WERI-Rb-1 (cell line): ENCODE measurements around the gene IGSF9.

Source experiments
- DNase-seq: peaks from one replicate; pipeline ENCODE4 v3.0.0-alpha.2; 2020
- H3K27ac ChIP-seq: fragments of 250-450 bp; sonication (Bioruptor Pico); 2 replicates; pipeline ENCODE4 v1.5.1; 2020; ENCODE audit warnings: mild to moderate bottlenecking, moderate library complexity
- H3K27me3 ChIP-seq: fragments of 250-450 bp; sonication (Bioruptor Pico); 2 replicates; pipeline ENCODE4 v1.5.1; 2021; ENCODE audit warnings: mild to moderate bottlenecking, low read depth, moderate library complexity; ENCODE audit not compliant: insufficient read depth, severe bottlenecking
- H3K36me3 ChIP-seq: fragments of 250-450 bp; sonication (Bioruptor Pico); 2 replicates; pipeline ENCODE4 v1.5.1; 2020; ENCODE audit warnings: mild to moderate bottlenecking, moderate library complexity
- H3K4me3 ChIP-seq: 2 replicates; pipeline ENCODE4 v1.5.1; 2011; ENCODE audit warnings: low read depth, mild to moderate bottlenecking, control low read depth, low read length
- H3K9me3 ChIP-seq: fragments of 250-450 bp; sonication (Bioruptor Pico); 2 replicates; pipeline ENCODE4 v1.5.1; 2021; ENCODE audit warnings: mild to moderate bottlenecking, moderate library complexity; ENCODE audit not compliant: severe bottlenecking
- TF ChIP-seq, protein P1 (sequence below): IDR thresholded peaks from 2 replicates; pipeline ENCODE4 v1.5.1; 2011; ENCODE audit warnings: low read depth, mild to moderate bottlenecking, control low read depth, inconsistent platforms, low read length

IGSF9 gene

DNA sequence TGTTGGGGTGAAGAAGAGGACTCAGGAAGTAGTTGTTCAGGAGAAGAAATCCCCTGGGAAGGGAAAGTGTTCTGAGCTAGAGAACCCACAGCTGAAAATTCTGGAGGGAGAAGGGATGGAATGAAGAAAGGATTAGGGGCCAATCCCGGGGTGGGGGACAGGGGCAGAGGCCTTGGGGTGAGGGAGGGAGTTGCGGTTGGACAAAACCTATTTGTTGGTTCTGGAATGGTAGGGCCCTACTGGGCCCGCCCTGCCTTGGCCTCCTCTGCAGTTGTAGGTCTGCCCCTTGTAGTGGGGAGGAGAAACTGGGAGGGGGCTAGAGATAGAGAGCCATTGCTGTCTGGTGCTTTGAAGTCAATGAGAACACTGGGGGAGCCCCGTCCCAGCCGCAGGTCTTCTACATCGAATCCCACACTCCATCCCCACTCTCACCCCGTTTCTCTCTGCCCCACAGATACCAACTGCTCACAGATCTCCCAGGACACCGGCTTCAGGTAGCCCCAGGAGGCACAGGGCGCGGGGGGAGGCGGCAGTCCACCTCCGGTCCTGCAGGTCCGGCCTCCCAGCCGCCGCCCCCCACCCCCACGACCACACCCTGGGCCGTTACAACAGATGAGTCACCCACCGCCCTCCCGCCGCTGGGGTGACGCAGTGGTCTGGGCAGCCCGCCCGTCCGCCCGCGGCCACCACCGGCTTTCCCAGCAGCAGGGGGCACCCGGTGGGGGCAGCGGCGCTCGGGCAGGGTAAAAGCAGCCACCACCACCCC is 21.2 kb downstream of the IGSF9 start:
- Histone ChIP-seq H3K27ac (peak overlapping the region; percentile 60), H3K27me3 (no peaks in the 10 kb centered on the region), H3K4me3 (peak overlapping the region; percentile 62), H3K36me3 (peaks cover 60% of the 10 kb centered on the region), H3K9me3 (no peaks in the 10 kb centered on the region)
- DNase-seq: peak; percentile 73
- TF ChIP-seq, protein P1, sequence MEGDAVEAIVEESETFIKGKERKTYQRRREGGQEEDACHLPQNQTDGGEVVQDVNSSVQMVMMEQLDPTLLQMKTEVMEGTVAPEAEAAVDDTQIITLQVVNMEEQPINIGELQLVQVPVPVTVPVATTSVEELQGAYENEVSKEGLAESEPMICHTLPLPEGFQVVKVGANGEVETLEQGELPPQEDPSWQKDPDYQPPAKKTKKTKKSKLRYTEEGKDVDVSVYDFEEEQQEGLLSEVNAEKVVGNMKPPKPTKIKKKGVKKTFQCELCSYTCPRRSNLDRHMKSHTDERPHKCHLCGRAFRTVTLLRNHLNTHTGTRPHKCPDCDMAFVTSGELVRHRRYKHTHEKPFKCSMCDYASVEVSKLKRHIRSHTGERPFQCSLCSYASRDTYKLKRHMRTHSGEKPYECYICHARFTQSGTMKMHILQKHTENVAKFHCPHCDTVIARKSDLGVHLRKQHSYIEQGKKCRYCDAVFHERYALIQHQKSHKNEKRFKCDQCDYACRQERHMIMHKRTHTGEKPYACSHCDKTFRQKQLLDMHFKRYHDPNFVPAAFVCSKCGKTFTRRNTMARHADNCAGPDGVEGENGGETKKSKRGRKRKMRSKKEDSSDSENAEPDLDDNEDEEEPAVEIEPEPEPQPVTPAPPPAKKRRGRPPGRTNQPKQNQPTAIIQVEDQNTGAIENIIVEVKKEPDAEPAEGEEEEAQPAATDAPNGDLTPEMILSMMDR: no peak

DNA sequence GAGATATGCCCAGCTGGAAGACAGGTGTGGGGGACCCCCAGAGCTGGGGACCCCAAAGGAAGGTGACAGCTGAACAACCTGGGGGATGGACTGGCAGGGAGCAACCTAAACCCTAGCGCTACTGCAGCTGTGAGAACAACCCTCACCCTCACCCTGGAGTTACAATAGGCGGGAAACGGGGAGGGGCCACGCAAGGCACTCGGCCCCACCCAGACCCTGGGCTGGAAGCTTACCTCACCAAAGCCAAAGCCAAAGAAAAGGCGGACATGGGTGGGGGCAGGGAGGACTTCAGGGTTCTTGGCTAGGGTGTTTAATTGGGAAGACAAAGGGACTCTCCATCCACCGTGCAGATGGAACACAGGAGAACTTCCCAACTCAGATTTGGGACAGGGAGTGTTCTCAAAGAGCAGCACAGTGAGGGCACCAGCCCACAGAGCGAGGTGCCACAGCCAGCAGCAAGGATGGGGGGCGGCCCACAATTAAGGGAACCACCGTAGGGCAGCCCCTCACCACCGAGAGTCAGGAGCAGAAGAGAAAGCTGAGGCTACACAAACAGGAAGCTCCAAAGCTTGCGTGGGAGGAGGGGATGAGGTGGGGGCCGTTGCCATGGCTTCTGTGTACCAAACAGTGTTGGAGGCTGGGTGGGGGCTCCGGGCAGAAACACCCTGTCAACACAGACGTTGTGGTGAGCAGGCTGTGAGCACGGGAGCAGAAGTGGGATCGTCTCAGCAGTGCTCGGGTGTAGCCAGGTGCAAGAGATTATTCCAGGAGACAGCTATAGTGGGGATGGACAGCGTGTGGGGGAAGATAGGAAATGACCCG is 22.0 kb downstream of the IGSF9 start:
- H3K27ac ChIP-seq: peak overlapping the region; percentile 10; the same call in 1 of the 2 replicates
- H3K36me3 ChIP-seq: peaks cover 60% of the 10 kb centered on the region
- H3K27me3 ChIP-seq: no peaks in the 10 kb centered on the region
- peak overlapping the region; percentile 62 for H3K4me3 ChIP-seq
- H3K9me3 ChIP-seq: no peaks in the 10 kb centered on the region
- peak; percentile 74 for DNase-seq
- TF ChIP-seq, protein P1: no peak

DNA sequence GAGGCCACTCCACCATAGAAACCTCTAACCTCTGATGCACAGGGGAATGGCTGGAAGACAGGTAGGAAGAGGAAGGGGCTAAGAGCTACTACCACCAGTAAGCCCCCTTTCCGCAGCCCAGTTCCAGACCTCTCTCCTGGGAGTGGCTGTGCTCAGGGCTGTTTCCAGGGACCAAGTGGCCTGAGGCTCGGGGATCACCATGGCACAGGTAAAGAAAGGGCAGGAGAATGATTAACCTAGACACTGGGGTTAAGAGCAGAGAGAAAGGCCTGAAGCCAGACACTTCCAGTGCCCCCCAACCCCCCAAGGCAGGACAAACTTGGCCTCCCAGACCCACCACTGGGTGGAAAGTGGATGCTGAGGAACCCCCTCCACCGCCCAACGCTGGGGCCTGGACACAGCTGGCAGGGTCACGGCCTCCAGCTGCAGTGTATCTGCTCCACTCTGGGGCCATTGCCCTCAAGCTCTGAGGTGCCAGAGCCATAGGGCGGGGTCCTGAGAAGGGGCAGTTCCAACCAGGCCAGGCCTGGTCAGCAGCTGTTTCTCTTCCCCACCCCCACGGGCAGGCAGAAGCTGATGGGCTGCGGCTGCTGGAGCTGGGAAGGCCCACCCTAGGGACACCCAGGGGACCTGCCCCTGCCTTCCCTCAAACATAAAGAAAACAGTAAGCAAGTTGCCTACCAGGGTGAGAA is 22.8 kb downstream of the IGSF9 start:
- TF ChIP-seq, protein P1: no peak

DNA sequence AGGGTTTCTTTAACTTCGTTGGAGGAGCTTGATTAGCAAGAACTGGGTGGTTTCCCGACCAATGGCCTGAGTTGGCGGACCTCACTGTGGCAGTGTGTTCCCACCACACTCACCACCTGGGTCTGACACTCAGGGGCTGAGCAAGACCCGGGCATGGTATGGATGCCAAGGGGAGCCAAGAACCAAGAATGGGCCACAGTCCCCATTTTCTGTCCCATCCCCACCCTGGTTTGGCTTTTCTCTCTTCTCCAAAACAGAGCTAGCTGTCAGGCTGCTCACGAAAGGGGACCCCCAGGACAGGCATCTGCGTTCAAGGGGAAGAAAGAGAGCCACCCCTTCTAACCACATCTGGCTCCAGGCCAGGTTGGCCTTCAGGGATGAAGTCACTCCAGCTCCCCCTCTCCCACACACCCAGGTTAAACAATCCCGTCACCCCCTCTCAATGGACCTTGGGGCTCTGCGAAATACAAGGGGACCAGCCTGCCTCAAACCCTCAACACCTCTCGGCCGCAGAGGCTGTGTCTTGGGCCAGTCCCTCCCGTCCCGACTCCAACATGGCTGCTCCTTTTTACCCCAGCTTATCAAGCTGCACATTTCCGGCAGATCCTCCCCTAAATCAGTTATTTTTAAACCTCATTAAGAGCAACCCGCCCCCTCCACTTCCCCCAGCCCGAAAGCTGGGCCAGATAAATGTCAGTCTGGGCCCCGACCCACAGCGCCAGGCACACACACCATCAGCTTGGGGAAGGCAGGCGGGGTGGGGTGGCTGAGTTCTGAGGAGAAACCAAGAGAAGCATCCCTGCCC is 23.5 kb downstream of the IGSF9 start:
- Histone ChIP-seq H3K4me3 (no peak overlapping the region), H3K9me3 (no peaks in the 10 kb centered on the region), H3K36me3 (peaks cover 56% of the 10 kb centered on the region), H3K27me3 (no peaks in the 10 kb centered on the region), H3K27ac (no peak overlapping the region)
- TF ChIP-seq, protein P1: no peak
- no peak for DNase-seq

More for the DNA sequence above, 22.8 kb downstream of the IGSF9 start:
- H3K27me3 ChIP-seq: no peaks in the 10 kb centered on the region
- H3K4me3 ChIP-seq: no peak overlapping the region
- DNase-seq: no peak
- no peak overlapping the region for H3K27ac ChIP-seq
- H3K9me3 ChIP-seq: no peaks in the 10 kb centered on the region
- H3K36me3 ChIP-seq: peaks cover 59% of the 10 kb centered on the region

DNA sequence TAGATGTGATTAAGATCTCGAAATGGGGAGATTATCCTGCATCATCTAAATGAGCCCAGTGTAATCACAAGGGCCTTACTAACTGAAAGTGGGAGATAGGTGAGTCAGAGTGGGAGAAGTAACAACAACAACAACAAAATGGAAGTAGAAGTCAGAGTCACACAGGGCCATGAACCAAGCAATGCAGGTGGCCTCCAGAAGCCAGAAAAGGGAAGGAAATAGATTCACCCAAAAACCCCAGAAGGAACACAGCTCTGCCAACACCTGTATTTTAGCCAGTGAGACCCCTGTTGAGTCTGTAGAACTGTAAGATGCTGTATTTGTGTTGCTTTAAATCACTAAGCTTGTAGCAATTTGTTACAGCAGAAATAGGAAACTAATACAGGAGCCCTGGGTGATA is 24.2 kb downstream of the IGSF9 start:
- Histone ChIP-seq H3K27me3 (no peaks in the 10 kb centered on the region), H3K27ac (no peak overlapping the region), H3K36me3 (peaks cover 49% of the 10 kb centered on the region), H3K9me3 (no peaks in the 10 kb centered on the region), H3K4me3 (no peak overlapping the region)
- no peak for DNase-seq
- TF ChIP-seq, protein P1: no peak
